ENCODE data around the gene THAP9.
"Not testable (repeated sequence)": the region's sequence is repeated elsewhere in the genome, so short reads cannot be mapped to it uniquely, and the experiment has no call there.

THAP9 gene

GRCh38 chr4:82896755-82897154, 3.8 kb upstream of the THAP9 start:
- no peak for DNase-seq (ENCODE audit: low read depth in 2 of 2)

- DNase-seq (ENCODE audit: low read depth in 2 of 2): no peak
Measured at GRCh38 chr4:82898322-82899243, 2.0 kb upstream of the THAP9 start.

- DNase-seq (ENCODE audit: low read depth in 2 of 2): no peak
Measured at GRCh38 chr4:82899374-82900065, 1.0 kb upstream of the THAP9 start.

GRCh38 chr4:82900066-82900410, 497 bp upstream of the THAP9 start:
- no peak for DNase-seq (ENCODE audit: low read depth in 2 of 2)

- no peak for DNase-seq (ENCODE audit: low read depth in 2 of 2)
Measured at GRCh38 chr4:82901183-82901718, 716 bp downstream of the THAP9 start.

- DNase-seq (ENCODE audit: low read depth in 2 of 2): no peak
Measured at GRCh38 chr4:82903737-82904136, 3.2 kb downstream of the THAP9 start.

- DNase-seq (ENCODE audit: low read depth in 2 of 2): no peak
Measured at GRCh38 chr4:82905205-82905604, 4.7 kb downstream of the THAP9 start.

- no peak for DNase-seq (ENCODE audit: low read depth in 2 of 2)
Measured at GRCh38 chr4:82906469-82906868, 5.9 kb downstream of the THAP9 start.

GRCh38 chr4:82909326-82909725, 8.8 kb downstream of the THAP9 start:
- DNase-seq (ENCODE audit: low read depth in 2 of 2): no peak

- no peak for DNase-seq (ENCODE audit: low read depth in 2 of 2)
Measured at GRCh38 chr4:82913305-82913704, 12.8 kb downstream of the THAP9 start.

GRCh38 chr4:82913968-82914367, 13.4 kb downstream of the THAP9 start:
- not testable (repeated sequence) for DNase-seq (ENCODE audit: low read depth in 2 of 2)

- no peak for DNase-seq (ENCODE audit: low read depth in 2 of 2)
Measured at GRCh38 chr4:82918091-82918490, 17.6 kb downstream of the THAP9 start.

- DNase-seq (ENCODE audit: low read depth in 2 of 2): no peak
Measured at GRCh38 chr4:82919386-82919785, 18.9 kb downstream of the THAP9 start.

- no peak for DNase-seq (ENCODE audit: low read depth in 2 of 2)
Measured at GRCh38 chr4:82921795-82922194, 21.3 kb downstream of the THAP9 start.

- no peak for DNase-seq (ENCODE audit: low read depth in 2 of 2)
Measured at GRCh38 chr4:82930848-82931755, 30.6 kb downstream of the THAP9 start.

GRCh38 chr4:82934441-82934840, 33.9 kb downstream of the THAP9 start:
- DNase-seq (ENCODE audit: low read depth in 2 of 2): no peak

- DNase-seq (ENCODE audit: low read depth in 2 of 2): no peak
Measured at GRCh38 chr4:82939414-82939813, 38.9 kb downstream of the THAP9 start.

- no peak for DNase-seq (ENCODE audit: low read depth in 2 of 2)
Measured at GRCh38 chr4:82947498-82947897, 47.0 kb downstream of the THAP9 start.

GRCh38 chr4:82948647-82949204, 48.2 kb downstream of the THAP9 start:
- DNase-seq (ENCODE audit: low read depth in 2 of 2): no peak

GRCh38 chr4:82951196-82951595, 50.7 kb downstream of the THAP9 start:
- DNase-seq (ENCODE audit: low read depth in 2 of 2): no peak

GRCh38 chr4:82954212-82954611, 53.7 kb downstream of the THAP9 start:
- no peak for DNase-seq (ENCODE audit: low read depth in 2 of 2)

- DNase-seq (ENCODE audit: low read depth in 2 of 2): no peak
Measured at GRCh38 chr4:82957045-82957444, 56.5 kb downstream of the THAP9 start.
